ENCODE data around the gene TSHR.

DNA sequence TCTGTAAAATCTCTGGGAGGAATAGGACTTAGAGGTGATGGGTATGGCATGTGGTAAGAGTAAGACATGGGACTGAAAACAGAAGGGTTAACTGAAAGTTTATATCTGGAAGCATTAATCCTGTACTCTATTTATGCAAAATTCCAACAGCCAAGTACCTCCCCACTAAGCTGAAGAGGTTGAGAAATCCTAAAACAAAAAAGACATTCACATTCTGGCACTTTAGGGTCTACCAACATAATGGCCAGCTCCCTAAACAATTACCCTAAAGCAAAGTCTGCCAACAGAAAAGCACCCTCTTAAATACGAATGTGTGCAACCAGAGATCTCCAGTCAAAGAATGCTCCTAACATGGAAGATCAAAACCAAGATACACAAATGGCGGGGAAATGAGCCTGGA lies 178.0 kb downstream of the TSHR start:
- TF ChIP-seq POLR2A (IDR thresholded peaks at IDR 0.05; ENCODE audit: low read length) (no peak), GATA1 (IDR thresholded peaks at IDR 0.05; ENCODE audit: low read depth, low read length) (no peak)
